Measurements from ENCODE around the gene ERG.

ERG gene

GRCh38 chr21:38507374-38507942 is 9.2 kb upstream of the ERG start:
- Mint-ChIP-seq H3K27ac (no peak overlapping the region), H3K4me3 (no peak overlapping the region), H3K9me3 (no peaks in the 10 kb centered on the region), H3K27me3 (ENCODE audit: low read depth) (peaks cover 22% of the 10 kb centered on the region), H3K4me1 (ENCODE audit: low read depth) (peaks cover 16% of the 10 kb centered on the region), H3K36me3 (ENCODE audit: low read depth) (no peaks in the 10 kb centered on the region)

GRCh38 chr21:38506661-38507281 is 8.5 kb upstream of the ERG start:
- H3K9me3 Mint-ChIP-seq: no peaks in the 10 kb centered on the region
- peaks cover 16% of the 10 kb centered on the region for H3K4me1 Mint-ChIP-seq (ENCODE audit: low read depth)
- no peaks in the 10 kb centered on the region for H3K36me3 Mint-ChIP-seq (ENCODE audit: low read depth)
- H3K4me3 Mint-ChIP-seq: peak overlapping the region; percentile 56
- peaks cover 23% of the 10 kb centered on the region for H3K27me3 Mint-ChIP-seq (ENCODE audit: low read depth)
- H3K27ac Mint-ChIP-seq: peak overlapping the region; percentile 16

DNA sequence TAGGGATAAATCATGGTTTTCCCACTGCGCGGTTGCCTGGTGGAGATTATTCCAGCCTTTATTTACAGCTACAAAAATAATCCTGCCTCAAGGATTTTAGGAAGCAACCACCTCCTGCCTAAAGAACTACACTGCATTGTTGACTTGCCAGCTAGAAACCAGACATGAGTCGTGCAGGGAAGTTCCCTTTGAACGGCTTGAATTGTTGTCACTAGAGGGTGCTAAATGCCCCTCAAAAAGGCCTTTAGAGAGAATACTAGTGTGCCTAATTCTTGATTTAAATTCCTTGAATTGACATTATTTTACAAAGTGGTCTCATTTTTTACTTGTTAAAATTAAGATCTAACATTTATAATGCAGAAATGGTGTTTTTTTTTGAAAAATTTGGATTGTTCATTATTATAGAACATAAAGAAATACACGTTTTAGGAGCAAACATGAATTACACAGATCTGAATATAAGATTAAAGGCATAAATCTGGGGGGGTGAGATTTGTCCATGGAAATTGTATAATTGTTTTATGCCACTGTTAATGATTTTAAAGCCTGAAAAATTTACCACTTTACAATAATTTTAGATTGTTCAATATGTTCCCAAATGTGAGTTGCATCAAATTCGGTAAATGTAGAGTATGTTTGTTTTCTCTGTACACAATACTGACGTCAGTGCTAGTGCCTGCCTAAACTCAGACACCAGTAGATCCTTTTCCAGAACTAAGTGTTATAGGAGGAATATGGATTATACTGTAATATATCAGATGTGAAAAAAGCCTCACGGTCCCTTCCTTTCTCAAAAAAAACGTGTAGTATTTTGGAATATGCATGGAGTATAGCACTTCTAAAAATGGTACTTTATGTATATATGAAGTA is 7.6 kb upstream of the ERG start:
- Mint-ChIP-seq H3K4me1 (ENCODE audit: low read depth) (peaks cover 16% of the 10 kb centered on the region), H3K27ac (peak overlapping the region; percentile 33), H3K36me3 (ENCODE audit: low read depth) (no peaks in the 10 kb centered on the region), H3K4me3 (no peak overlapping the region), H3K27me3 (ENCODE audit: low read depth) (peaks cover 24% of the 10 kb centered on the region), H3K9me3 (no peaks in the 10 kb centered on the region)

GRCh38 chr21:38504066-38504465 is 5.8 kb upstream of the ERG start:
- H3K27me3 Mint-ChIP-seq (ENCODE audit: low read depth): peaks cover 15% of the 10 kb centered on the region
- H3K4me3 Mint-ChIP-seq: no peak overlapping the region
- H3K36me3 Mint-ChIP-seq (ENCODE audit: low read depth): no peaks in the 10 kb centered on the region
- H3K4me1 Mint-ChIP-seq (ENCODE audit: low read depth): peaks cover 16% of the 10 kb centered on the region
- no peak overlapping the region for H3K27ac Mint-ChIP-seq
- no peaks in the 10 kb centered on the region for H3K9me3 Mint-ChIP-seq

DNA sequence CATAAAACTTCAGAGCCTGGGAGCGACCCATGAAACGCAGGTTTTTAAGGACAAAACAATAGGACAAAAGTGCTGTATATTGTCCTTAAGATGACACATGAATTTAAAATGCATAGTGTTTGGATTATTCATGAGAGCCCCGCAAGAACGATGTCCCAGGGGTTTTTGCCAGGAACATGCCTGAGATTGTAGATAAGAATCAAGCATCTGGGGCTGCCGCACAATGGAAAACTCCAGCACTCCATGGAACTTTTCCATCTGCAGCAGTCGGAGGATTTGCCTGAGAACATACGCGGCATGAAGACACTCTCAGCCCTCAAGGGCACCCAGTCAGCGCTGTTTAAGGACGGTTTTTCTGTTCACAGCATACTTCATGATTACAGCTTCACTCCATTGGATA is 5.3 kb upstream of the ERG start:
- Mint-ChIP-seq H3K27ac (no peak overlapping the region), H3K27me3 (ENCODE audit: low read depth) (peaks cover 15% of the 10 kb centered on the region), H3K9me3 (no peaks in the 10 kb centered on the region), H3K4me1 (ENCODE audit: low read depth) (peaks cover 16% of the 10 kb centered on the region), H3K4me3 (no peak overlapping the region), H3K36me3 (ENCODE audit: low read depth) (no peaks in the 10 kb centered on the region)

- Mint-ChIP-seq H3K27me3 (ENCODE audit: low read depth) (peaks cover 40% of the 10 kb centered on the region), H3K27ac (no peak overlapping the region), H3K9me3 (no peaks in the 10 kb centered on the region), H3K36me3 (ENCODE audit: low read depth) (no peaks in the 10 kb centered on the region), H3K4me1 (ENCODE audit: low read depth) (no peaks in the 10 kb centered on the region), H3K4me3 (no peak overlapping the region)
These were observed 1.8 kb upstream of the ERG start for GRCh38 chr21:38500073-38500472.

- Mint-ChIP-seq H3K9me3 (no peaks in the 10 kb centered on the region), H3K36me3 (ENCODE audit: low read depth) (no peaks in the 10 kb centered on the region), H3K27me3 (ENCODE audit: low read depth) (peaks cover 48% of the 10 kb centered on the region), H3K4me1 (ENCODE audit: low read depth) (no peaks in the 10 kb centered on the region), H3K4me3 (no peak overlapping the region), H3K27ac (no peak overlapping the region)
These were observed 1.0 kb upstream of the ERG start for GRCh38 chr21:38499296-38499695.

- Mint-ChIP-seq H3K36me3 (ENCODE audit: low read depth) (peaks cover 1% of the 10 kb centered on the region), H3K4me1 (ENCODE audit: low read depth) (no peaks in the 10 kb centered on the region), H3K4me3 (no peak overlapping the region), H3K9me3 (no peaks in the 10 kb centered on the region), H3K27me3 (ENCODE audit: low read depth) (peaks cover 63% of the 10 kb centered on the region), H3K27ac (no peak overlapping the region)
These were observed 2.1 kb downstream of the ERG start for GRCh38 chr21:38496224-38496623.

DNA sequence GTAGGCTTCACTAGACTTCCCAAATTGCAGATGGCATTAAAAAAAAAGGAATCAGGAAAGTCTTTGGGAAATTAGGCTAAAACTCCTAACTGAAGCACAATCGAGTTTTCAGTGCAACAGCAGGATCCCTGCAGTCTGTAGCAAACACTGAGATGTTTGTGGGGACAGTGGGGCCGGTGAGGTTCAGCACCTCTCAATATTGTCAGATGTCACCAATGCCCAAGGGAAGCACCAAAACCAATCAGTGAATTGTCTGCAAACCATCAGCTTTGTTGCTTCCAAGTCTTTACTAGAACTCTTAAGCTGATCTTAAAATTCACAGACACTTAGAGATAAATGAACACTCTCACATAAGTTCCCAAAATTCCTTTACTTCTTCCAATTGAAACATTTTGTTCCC is 2.6 kb downstream of the ERG start:
- Mint-ChIP-seq H3K9me3 (no peaks in the 10 kb centered on the region), H3K4me1 (ENCODE audit: low read depth) (no peaks in the 10 kb centered on the region), H3K36me3 (ENCODE audit: low read depth) (peaks cover 1% of the 10 kb centered on the region), H3K4me3 (no peak overlapping the region), H3K27me3 (ENCODE audit: low read depth) (peaks cover 68% of the 10 kb centered on the region), H3K27ac (no peak overlapping the region)

DNA sequence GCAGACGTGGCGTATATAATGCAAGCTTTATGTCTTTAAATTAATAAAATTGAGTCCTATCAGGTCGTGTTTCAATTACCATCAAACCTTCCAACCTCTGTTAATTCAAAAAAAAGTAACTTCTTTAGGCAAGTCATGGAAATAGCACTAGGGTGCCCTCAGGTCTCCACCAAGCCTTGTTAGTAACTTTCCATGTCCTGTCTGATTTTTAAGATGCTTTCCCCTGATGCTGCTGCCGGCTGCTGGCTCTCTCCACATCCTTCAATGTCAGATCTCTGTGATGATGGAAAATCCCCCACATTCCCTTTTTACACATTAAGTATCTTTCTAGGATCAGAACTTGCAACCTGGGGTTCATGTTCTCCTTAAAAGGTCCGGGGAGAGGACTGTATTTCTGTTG is 3.0 kb downstream of the ERG start:
- peaks cover 69% of the 10 kb centered on the region for H3K27me3 Mint-ChIP-seq (ENCODE audit: low read depth)
- no peak overlapping the region for H3K4me3 Mint-ChIP-seq
- no peak overlapping the region for H3K27ac Mint-ChIP-seq
- H3K36me3 Mint-ChIP-seq (ENCODE audit: low read depth): peaks cover 1% of the 10 kb centered on the region
- H3K9me3 Mint-ChIP-seq: no peaks in the 10 kb centered on the region
- H3K4me1 Mint-ChIP-seq (ENCODE audit: low read depth): no peaks in the 10 kb centered on the region

DNA sequence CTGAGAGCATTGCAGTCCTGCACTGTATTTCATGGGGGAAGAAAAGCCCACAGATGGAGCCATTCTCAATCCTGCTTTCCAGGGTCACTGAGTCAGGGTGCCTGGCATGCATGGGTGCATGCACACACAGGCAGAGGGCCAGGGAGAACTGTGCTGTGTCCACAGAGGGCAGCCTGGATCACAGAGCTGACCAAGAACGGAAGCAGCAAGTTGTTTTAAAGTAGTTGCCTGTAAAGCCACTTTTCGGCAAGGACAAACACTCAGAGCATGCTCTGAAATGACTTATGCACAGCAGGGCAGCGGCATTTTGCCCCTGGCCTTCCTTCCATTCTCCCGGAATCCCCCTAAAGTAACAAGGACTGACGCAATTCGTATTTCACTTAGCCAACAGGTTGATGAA is 3.6 kb downstream of the ERG start:
- H3K4me3 Mint-ChIP-seq: no peak overlapping the region
- H3K4me1 Mint-ChIP-seq (ENCODE audit: low read depth): no peaks in the 10 kb centered on the region
- peaks cover 69% of the 10 kb centered on the region for H3K27me3 Mint-ChIP-seq (ENCODE audit: low read depth)
- H3K27ac Mint-ChIP-seq: no peak overlapping the region
- H3K36me3 Mint-ChIP-seq (ENCODE audit: low read depth): peaks cover 1% of the 10 kb centered on the region
- no peaks in the 10 kb centered on the region for H3K9me3 Mint-ChIP-seq

GRCh38 chr21:38494251-38494642 is 4.0 kb downstream of the ERG start:
- Mint-ChIP-seq H3K9me3 (no peaks in the 10 kb centered on the region), H3K4me1 (ENCODE audit: low read depth) (no peaks in the 10 kb centered on the region), H3K27ac (no peak overlapping the region), H3K4me3 (no peak overlapping the region), H3K36me3 (ENCODE audit: low read depth) (peaks cover 1% of the 10 kb centered on the region), H3K27me3 (ENCODE audit: low read depth) (peaks cover 69% of the 10 kb centered on the region)

GRCh38 chr21:38493549-38494250 is 4.6 kb downstream of the ERG start:
- H3K27me3 Mint-ChIP-seq (ENCODE audit: low read depth): peaks cover 69% of the 10 kb centered on the region
- H3K36me3 Mint-ChIP-seq (ENCODE audit: low read depth): peaks cover 1% of the 10 kb centered on the region
- H3K4me1 Mint-ChIP-seq (ENCODE audit: low read depth): no peaks in the 10 kb centered on the region
- H3K4me3 Mint-ChIP-seq: no peak overlapping the region
- no peak overlapping the region for H3K27ac Mint-ChIP-seq
- H3K9me3 Mint-ChIP-seq: no peaks in the 10 kb centered on the region

GRCh38 chr21:38492007-38492406 is 6.3 kb downstream of the ERG start:
- Mint-ChIP-seq H3K9me3 (no peaks in the 10 kb centered on the region), H3K36me3 (ENCODE audit: low read depth) (peaks cover 1% of the 10 kb centered on the region), H3K4me1 (ENCODE audit: low read depth) (no peaks in the 10 kb centered on the region), H3K4me3 (no peak overlapping the region), H3K27me3 (ENCODE audit: low read depth) (peaks cover 59% of the 10 kb centered on the region), H3K27ac (no peak overlapping the region)

Data from T-helper 1 cell treated with Interleukin-12 subunit alpha and Interleukin-12 subunit beta and Interleukin-4 antibody, amounts not matched to agents 30 μg/mL and 1 μg/mL, for 36 hours (primary cell).